Measurements from ENCODE around the gene KLHL9.

GRCh38 chr9:21294364-21294774, 40.8 kb downstream of the KLHL9 start:
- no peak for TF ChIP-seq EP300 (IDR thresholded peaks at IDR 0.05; ENCODE audit: borderline replicate concordance)
- TF ChIP-seq NFIC (IDR thresholded peaks at IDR 0.05), result no peak
- TF ChIP-seq MAX (IDR thresholded peaks at IDR 0.05), result no peak
- TF ChIP-seq ZBTB7A (IDR thresholded peaks at IDR 0.05; ENCODE audit: low read depth), result no peak
- no peak for TF ChIP-seq TAF1 (IDR thresholded peaks at IDR 0.05; ENCODE audit: low read depth)
- TF ChIP-seq REST (IDR thresholded peaks at IDR 0.05; ENCODE audit: low read depth), result no peak

All from Ishikawa (cell line).